K562 (cell line): ENCODE measurements around the gene AFAP1. TPM values are rescaled to one million over a fixed set of nuclear protein-coding genes. Genes with fewer than 3 reads are reported as not detected.

ENCODE experiments used
- ATAC-seq: fragments of 200-7000 bp; cut with Tn5 transposase; 3 replicates; pipeline ENCODE4 v1.9.1; 2020; ENCODE audit warnings: moderate library complexity
- BruUV-seq: library from RNA; stranded (reverse); fragments of 400-500 nt; replicated peaks from 2 replicates; lab custom pipeline; 2021; lab: Mats Ljungman, UMichigan
- CTCF ChIA-PET: fragments of 300-600 bp; formaldehyde crosslinking; extraction: SDS; loops from one replicate; lab custom pipeline; 2021; ENCODE audit warnings: low intra/inter-chr PET ratio; lab: Yijun Ruan, JAX
- POLR2A ChIA-PET: fragments of 300-600, 350-650 bp; sonication (Branson Sonifier 250); formaldehyde crosslinking; extraction: SDS; loops from one replicate; lab custom pipeline; 2021; ENCODE audit warnings: antibody characterized with exemption, inconsistent platforms; lab: Yijun Ruan, JAX
- DNase-seq, 4 experiments: peaks; one replicate each; pipeline versions ENCODE4 v3.0.0 to v3.0.0-alpha.2; 2011 to 2018; ENCODE audit warnings: low spot score in 3 of 4, mixed read lengths in 3 of 4; ENCODE audit errors: extremely low read depth in 1 of 4
- FAIRE-seq: peaks from 2 replicates; lab custom pipeline; 2011; peaks lifted over from hg19 to GRCh38; lab: Jason Lieb, UNC
- H2AFZ ChIP-seq: 2 replicates; pipeline ENCODE4 v1.6.0; 2011; ENCODE audit warnings: low read depth, low read length, control low read depth, inconsistent platforms
- H3K27ac ChIP-seq: fragments of 200-600 bp; 3 replicates; pipeline ENCODE4 v1.8.0; 2011; ENCODE audit warnings: low read depth, mild to moderate bottlenecking, control low read depth, inconsistent platforms, low read length, moderate library complexity, mixed read lengths; ENCODE audit errors: extremely low read depth
- H3K27me3 ChIP-seq, 2 experiments: fragments of 300-600 bp in 1 of 2; 2 replicates in 1 of 2; 3 replicates in 1 of 2; pipeline versions ENCODE4 v1.6.0 to v1.8.0; 2011; ENCODE audit warnings: inconsistent platforms in 2 of 2, low read length in 2 of 2, mild to moderate bottlenecking in 1 of 2, mixed read lengths in 1 of 2, moderate library complexity in 1 of 2; ENCODE audit not compliant: control insufficient read depth in 2 of 2, insufficient read depth in 2 of 2
- H3K36me3 ChIP-seq: fragments of 300-600 bp; 3 replicates; pipeline ENCODE4 v1.8.0; 2011; ENCODE audit warnings: mild to moderate bottlenecking, low read length, inconsistent platforms; ENCODE audit not compliant: control insufficient read depth, insufficient read depth
- H3K4me1 ChIP-seq, 2 experiments: fragments of 200-600 bp in 1 of 2; replicated peaks in 1 of 2; 2 replicates in 1 of 2; 3 replicates in 1 of 2; pipeline versions ENCODE4 v1.5.1 to v1.8.0; 2011; ENCODE audit warnings: inconsistent platforms in 2 of 2, low read length in 2 of 2, mild to moderate bottlenecking in 1 of 2, mixed read lengths in 1 of 2, moderate library complexity in 1 of 2; ENCODE audit not compliant: control insufficient read depth in 2 of 2, insufficient read depth in 2 of 2
- H3K4me2 ChIP-seq: 2 replicates; pipeline ENCODE4 v1.6.1; 2011; ENCODE audit warnings: low read length, control low read depth, inconsistent platforms, mixed read lengths; ENCODE audit not compliant: insufficient read depth
- H3K4me3 ChIP-seq: fragments of 200-600 bp; sonication (generic), shearing (Covaris generic); 2 replicates; pipeline ENCODE4 v1.5.1; 2016; ENCODE audit warnings: control low read depth, inconsistent platforms
- H3K79me2 ChIP-seq: fragments of 200-600 bp; 3 replicates; pipeline ENCODE4 v1.8.0; 2011; ENCODE audit warnings: low read length, inconsistent platforms; ENCODE audit not compliant: control insufficient read depth, insufficient read depth
- H3K9ac ChIP-seq, 2 experiments: 2 replicates each; pipeline versions ENCODE4 v1.6.0 to v1.6.1; 2011; ENCODE audit warnings: low read depth in 2 of 2, low read length in 2 of 2, control low read depth in 1 of 2, inconsistent platforms in 1 of 2, mild to moderate bottlenecking in 1 of 2, mixed read lengths in 1 of 2; ENCODE audit not compliant: insufficient read depth in 1 of 2
- H3K9me1 ChIP-seq: one replicate; pipeline ENCODE4 v1.6.0; 2011; ENCODE audit warnings: inconsistent platforms, mild to moderate bottlenecking, low read length, moderate library complexity; ENCODE audit not compliant: control insufficient read depth, insufficient read depth
- H3K9me3 ChIP-seq: replicated peaks from 2 replicates; pipeline ENCODE4 v1.5.1; 2011; ENCODE audit warnings: low read depth, low read length, inconsistent platforms; ENCODE audit not compliant: control insufficient read depth, insufficient read depth
- H4K20me1 ChIP-seq: replicated peaks from 2 replicates; pipeline ENCODE4 v1.6.1; 2011; ENCODE audit warnings: low read length, inconsistent platforms, mixed read lengths; ENCODE audit not compliant: control insufficient read depth, insufficient read depth
- PRDM10 ChIP-seq: fragments of 450-650 bp; IDR thresholded peaks from 2 replicates; pipeline ENCODE4 v1.6.1; 2018; ENCODE audit not compliant: partially characterized antibody
- TCF7L2 ChIP-seq: fragments of 150-350 bp; IDR thresholded peaks from 2 replicates; pipeline ENCODE4 v1.6.1; 2016; ENCODE audit warnings: low read depth, mild to moderate bottlenecking, low read length, moderate library complexity
- WGBS: fragments of 100-300 bp; shearing (Covaris generic); methylation state at CpG from one replicate; pipeline ENCODE4 v1.1.6; 2016; ENCODE audit warnings: low coverage, mixed read lengths; ENCODE audit not compliant: insufficient coverage; ENCODE audit errors: missing lambda C conversion rate; 5-methylcytosine and 5-hydroxymethylcytosine counted together
- in situ Hi-C: fragments of 300-500 bp; cut with MboI; formaldehyde crosslinking; loops from 4 replicates; pipeline ENCODE4 v1.15.0; 2018; ENCODE audit warnings: inconsistent platforms, mixed read lengths
- intact Hi-C: fragments of 100-400 bp; cut with micrococcal nuclease; formaldehyde crosslinking; loops from 2 replicates; pipeline ENCODE4 v1.14.2; 2022
- polyA plus RNA-seq, 8 experiments: library from polyadenylated mRNA; depleted of rRNA in 4 of 8; stranded (reverse) in 5 of 8; unstranded in 3 of 8; fragments of >200 nt; fragmentation: Nextera tagmentation in 2 of 8; fragmentation: Illumina TruSeq in 1 of 8; extraction: Ambion mirVana in 2 of 8; extraction: Trizol in 1 of 8; gene quantifications; 2 replicates each; pipeline versions ENCODE4 v1.2.1 to v1.2.3, GENCODE V29; 2011 to 2014; ENCODE audit warnings: inconsistent platforms in 1 of 8, missing spikeins in 1 of 8
- total RNA-seq, 7 experiments: library from RNA; depleted of rRNA in 6 of 7; stranded (reverse); fragments of >200 nt in 6 of 7; fragmentation: Illumina TruSeq in 2 of 7; extraction: Trizol in 2 of 7; gene quantifications; 2 replicates each; pipeline versions ENCODE4 v1.2.1 to v1.2.3, GENCODE V29; 2011 to 2021; ENCODE audit warnings: low replicate concordance in 1 of 7

The AFAP1 gene
- total and polyA plus RNA-seq, 9 of the 15 experiments (the other 6 are each of a cell fraction or from before 2014, with no cell fraction given) = 0.07 to 0.42 (median 0.12) TPM; not detected in 1

DNA sequence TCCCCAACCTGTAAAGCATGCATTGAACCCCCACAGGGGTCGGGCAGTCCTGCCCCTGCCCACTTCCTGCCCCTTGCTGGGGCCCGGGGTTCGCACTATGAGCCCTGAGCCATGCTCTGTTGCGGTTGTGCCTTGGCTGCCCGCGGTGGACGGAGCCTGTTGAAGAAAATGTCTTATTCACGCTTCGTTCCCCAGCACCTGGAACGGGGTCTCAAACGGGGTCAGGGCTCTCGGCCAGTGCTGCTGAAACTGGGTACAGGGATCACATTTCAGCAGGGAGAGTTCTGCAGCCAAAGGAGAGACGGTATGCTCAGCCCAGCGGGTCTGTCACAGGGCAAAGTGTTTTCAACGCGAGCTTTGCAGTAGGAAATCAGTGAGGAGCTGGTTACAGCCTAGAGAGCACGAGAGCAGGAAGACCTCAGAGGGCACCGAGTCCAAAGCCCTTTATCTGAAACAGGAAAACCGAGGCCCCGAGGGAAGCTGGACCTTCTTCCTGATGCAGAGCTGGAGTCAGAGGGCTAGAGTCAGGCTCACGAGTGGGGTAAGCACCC is 46.3 kb upstream of the AFAP1 start:
- H3K4me3 ChIP-seq = no peak overlapping the region
- no peak for TF ChIP-seq PRDM10
- no peak for TF ChIP-seq TCF7L2
- ATAC-seq (no peak), DNase-seq (no peak), FAIRE-seq (no peak)
- H3K36me3 ChIP-seq = no peaks in the 10 kb centered on the region
- no peak overlapping the region for H3K27ac ChIP-seq
- H3K4me2 ChIP-seq = no peak overlapping the region
- H3K4me1 ChIP-seq = no peaks in the 10 kb centered on the region
- peaks cover 11% of the 10 kb centered on the region; the same call in 1 of the 2 replicates for H4K20me1 ChIP-seq
- intact Hi-C loops = no loop called here
- H3K9me3 ChIP-seq = no peaks in the 10 kb centered on the region
- H3K79me2 ChIP-seq = no peaks in the 10 kb centered on the region
- WGBS = 1% methylated on average over 21 of the region's 21 CpGs
- ChIA-PET CTCF (interaction anchor here (1.2 to 1.9 kb wide), 2 partner anchors 182 to 184 kb away, joined by 3 to 4 read pairs; no protein-coding TSS in a partner anchor), POLR2A (no interaction called here)
- H3K27me3 ChIP-seq = peaks cover 4 to 39% of the 10 kb centered on the region in 2 experiments; a peak in 3 of 5 replicates
- no TSS peak for BruUV-seq
- in situ Hi-C loops = loop anchor here (5.0 kb wide), 1 partner anchor 184 kb away; no protein-coding TSS in a partner anchor
- H2AFZ ChIP-seq = no peak overlapping the region
- H3K9ac ChIP-seq = no peak overlapping the region
- no peaks in the 10 kb centered on the region for H3K9me1 ChIP-seq
